ENCODE measurements around the gene NAALAD2. TPM values are rescaled to one million over a fixed set of nuclear protein-coding genes. Genes with fewer than 3 reads are reported as not detected.

Gene NAALAD2
- total RNA-seq, 4 donors from 2014 or later: 0.11 to 0.49 (median 0.30) TPM

GRCh38 chr11:90120191-90120590 lies 14.3 kb upstream of the NAALAD2 start:
- no peak overlapping the region for H3K4me3 ChIP-seq (ENCODE audit: low read depth, poor library complexity, severe bottlenecking)
- intact Hi-C loops (cut with DNase I; ENCODE audit: low total_unique reads): no loop called here
- WGBS, 2 donors: 92 to 100% methylated on average over 4 of the region's 4 CpGs
- no peak for TF ChIP-seq CTCF (IDR thresholded peaks at IDR 0.05)
- TF ChIP-seq POLR2A (IDR thresholded peaks at IDR 0.05): no peak
- no peak for DNase-seq (ENCODE audit: low spot score in 2 of 2)

- no peak for DNase-seq (ENCODE audit: low spot score in 2 of 2)
- intact Hi-C loops (cut with DNase I; ENCODE audit: low total_unique reads): no loop called here
- no peak overlapping the region for H3K4me3 ChIP-seq (ENCODE audit: low read depth, poor library complexity, severe bottlenecking)
- TF ChIP-seq CTCF (IDR thresholded peaks at IDR 0.05) (no peak), POLR2A (IDR thresholded peaks at IDR 0.05) (no peak)
- WGBS, 2 donors: 53 to 68% methylated on average over 1 of the region's 1 CpG
Observed at GRCh38 chr11:90124371-90124770, 10.1 kb upstream of the NAALAD2 start.

GRCh38 chr11:90124946-90125345 lies 9.5 kb upstream of the NAALAD2 start:
- no peak for TF ChIP-seq CTCF (IDR thresholded peaks at IDR 0.05)
- TF ChIP-seq POLR2A (IDR thresholded peaks at IDR 0.05): no peak
- no peak overlapping the region for H3K4me3 ChIP-seq (ENCODE audit: low read depth, poor library complexity, severe bottlenecking)
- intact Hi-C loops (cut with DNase I; ENCODE audit: low total_unique reads): no loop called here
- WGBS, 2 donors: 63 to 84% methylated on average over 3 of the region's 3 CpGs
- DNase-seq (ENCODE audit: low spot score in 2 of 2): no peak

GRCh38 chr11:90133560-90134477 lies 644 bp upstream of the NAALAD2 start:
- peak overlapping the region; percentile 27 for H3K4me3 ChIP-seq (ENCODE audit: low read depth, poor library complexity, severe bottlenecking)
- 24 to 28% methylated on average over 11 of the region's 11 CpGs for WGBS, 2 donors
- TF ChIP-seq POLR2A (IDR thresholded peaks at IDR 0.05) (no peak), CTCF (IDR thresholded peaks at IDR 0.05) (no peak)
- no peak for DNase-seq (ENCODE audit: low spot score in 2 of 2)
- intact Hi-C loops (cut with DNase I; ENCODE audit: low total_unique reads): no loop called here

GRCh38 chr11:90135016-90135415 lies 553 bp downstream of the NAALAD2 start:
- intact Hi-C loops (cut with DNase I; ENCODE audit: low total_unique reads): no loop called here

More at GRCh38 chr11:90135016-90135415, 553 bp downstream of the NAALAD2 start:
- 2 to 3% methylated on average over 5 of the region's 5 CpGs for WGBS, 2 donors
- H3K4me3 ChIP-seq (ENCODE audit: low read depth, poor library complexity, severe bottlenecking): peak overlapping the region; percentile 27
- no peak for DNase-seq (ENCODE audit: low spot score in 2 of 2)
- no peak for TF ChIP-seq CTCF (IDR thresholded peaks at IDR 0.05)
- no peak for TF ChIP-seq POLR2A (IDR thresholded peaks at IDR 0.05)

Data from lower leg skin (tissue), 4 donors.